Mesendoderm (in vitro differentiated cells): Measurements from ENCODE around the gene SEC14L5.

ENCODE experiments used
- DNase-seq: peaks from one replicate; pipeline ENCODE4 v3.0.0; 2013
- H2AK5ac ChIP-seq: 2 replicates; pipeline ENCODE4 v1.6.1; 2013; ENCODE audit warnings: low read length, inconsistent platforms
- H2BK120ac ChIP-seq: 2 replicates; pipeline ENCODE4 v1.6.1; 2013; ENCODE audit warnings: low read depth, mild to moderate bottlenecking, low read length, moderate library complexity, mixed read lengths
- H2BK15ac ChIP-seq: replicated peaks from 2 replicates; pipeline ENCODE4 v1.6.1; 2013; ENCODE audit warnings: low read depth, mild to moderate bottlenecking, moderate library complexity
- H2BK5ac ChIP-seq: 2 replicates; pipeline ENCODE4 v1.6.1; 2013; ENCODE audit warnings: low read length, inconsistent platforms
- H3K18ac ChIP-seq: 2 replicates; pipeline ENCODE4 v1.6.1; 2013; ENCODE audit warnings: mild to moderate bottlenecking, low read length, mixed read lengths
- H3K23ac ChIP-seq: one replicate; pipeline ENCODE4 v1.6.1; 2013; ENCODE audit warnings: low read length
- H3K27ac ChIP-seq: 2 replicates; pipeline ENCODE4 v1.5.1; 2013; ENCODE audit warnings: low read depth, mild to moderate bottlenecking, inconsistent platforms, low read length, moderate library complexity
- H3K27me3 ChIP-seq: 2 replicates; pipeline ENCODE4 v1.6.1; 2013; ENCODE audit warnings: low read length, control low read depth, mild to moderate bottlenecking, inconsistent platforms; ENCODE audit not compliant: insufficient read depth, poor library complexity
- H3K36me3 ChIP-seq: 2 replicates; pipeline ENCODE4 v1.6.1; 2013; ENCODE audit warnings: low read length, inconsistent platforms; ENCODE audit not compliant: control insufficient read depth, insufficient read depth
- H3K4ac ChIP-seq: one replicate; pipeline ENCODE4 v1.6.1; 2013; ENCODE audit warnings: low read depth, mild to moderate bottlenecking, low read length, moderate library complexity
- H3K4me1 ChIP-seq: 2 replicates; pipeline ENCODE4 v1.6.1; 2013; ENCODE audit warnings: low read depth, low read length, inconsistent platforms; ENCODE audit not compliant: control insufficient read depth
- H3K4me2 ChIP-seq: 2 replicates; pipeline ENCODE4 v1.6.1; 2013; ENCODE audit warnings: low read length
- H3K4me3 ChIP-seq: 2 replicates; pipeline ENCODE4 v1.5.1; 2013; ENCODE audit warnings: mild to moderate bottlenecking, low read length
- H3K56ac ChIP-seq: one replicate; pipeline ENCODE4 v1.6.1; 2013; ENCODE audit warnings: low read length
- H3K79me1 ChIP-seq: 2 replicates; pipeline ENCODE4 v1.6.1; 2013; ENCODE audit warnings: low read length, inconsistent platforms
- H3K79me2 ChIP-seq: 2 replicates; pipeline ENCODE4 v1.6.1; 2013; ENCODE audit warnings: mild to moderate bottlenecking, low read length; ENCODE audit not compliant: control insufficient read depth, insufficient read depth
- H3K9ac ChIP-seq: 2 replicates; pipeline ENCODE4 v1.6.1; 2013; ENCODE audit warnings: low read length, inconsistent platforms
- H4K5ac ChIP-seq: one replicate; pipeline ENCODE4 v1.6.1; 2013; ENCODE audit warnings: low read length
- H4K8ac ChIP-seq: one replicate; pipeline ENCODE4 v1.6.1; 2013; ENCODE audit warnings: low read depth, mild to moderate bottlenecking, control low read depth, low read length, moderate library complexity
- WGBS: extraction: QIAGEN DNeasy Blood & Tissue Kit; methylation state at CpG from one replicate; pipeline ENCODE4 v1.1.7; 2013; ENCODE audit warnings: low lambda C conversion rate, missing lambda C conversion rate; ENCODE audit not compliant: insufficient coverage; ENCODE audit errors: extremely low coverage; 5-methylcytosine and 5-hydroxymethylcytosine counted together

SEC14L5 gene

GRCh38 chr16:5011637-5012036, 53.5 kb downstream of the SEC14L5 start:
- Histone ChIP-seq H3K4me3 (no peak overlapping the region), H4K8ac (no peak overlapping the region), H2BK5ac (no peak overlapping the region), H3K18ac (no peak overlapping the region), H3K9ac (no peak overlapping the region), H3K27ac (no peak overlapping the region), H3K4me1 (no peaks in the 10 kb centered on the region), H2BK15ac (no peak overlapping the region), H3K4me2 (no peak overlapping the region), H3K79me1 (no peaks in the 10 kb centered on the region), H2BK120ac (no peak overlapping the region), H3K56ac (no peak overlapping the region), H3K36me3 (no peaks in the 10 kb centered on the region), H2AK5ac (no peak overlapping the region), H3K4ac (no peak overlapping the region), H3K23ac (no peak overlapping the region), H4K5ac (no peak overlapping the region), H3K27me3 (no peaks in the 10 kb centered on the region), H3K79me2 (no peaks in the 10 kb centered on the region)
- no peak for DNase-seq
- WGBS: no CpG with 5 or more reads among the region's 4 CpGs

GRCh38 chr16:5012887-5013286, 54.8 kb downstream of the SEC14L5 start:
- Histone ChIP-seq H2BK5ac (no peak overlapping the region), H3K36me3 (no peaks in the 10 kb centered on the region), H3K4me1 (no peaks in the 10 kb centered on the region), H2BK15ac (no peak overlapping the region), H4K5ac (no peak overlapping the region), H3K9ac (no peak overlapping the region), H3K27me3 (no peaks in the 10 kb centered on the region), H2BK120ac (no peak overlapping the region), H3K27ac (no peak overlapping the region), H3K4me3 (no peak overlapping the region), H3K23ac (no peak overlapping the region), H3K4me2 (no peak overlapping the region), H4K8ac (no peak overlapping the region), H3K79me1 (no peaks in the 10 kb centered on the region), H2AK5ac (no peak overlapping the region), H3K79me2 (no peaks in the 10 kb centered on the region), H3K18ac (no peak overlapping the region), H3K56ac (no peak overlapping the region), H3K4ac (no peak overlapping the region)
- WGBS: no CpG with 5 or more reads among the region's 6 CpGs
- no peak for DNase-seq

- no peak overlapping the region for H3K56ac ChIP-seq
- H3K36me3 ChIP-seq: no peaks in the 10 kb centered on the region
- H3K4me1 ChIP-seq: no peaks in the 10 kb centered on the region
- no peak overlapping the region for H3K4me3 ChIP-seq
- no peaks in the 10 kb centered on the region for H3K79me2 ChIP-seq
- no peak overlapping the region for H2BK120ac ChIP-seq
- no peaks in the 10 kb centered on the region for H3K79me1 ChIP-seq
- no peak overlapping the region for H3K4ac ChIP-seq
- no peak overlapping the region for H3K27ac ChIP-seq
- WGBS: no CpG with 5 or more reads among the region's 4 CpGs
- no peak overlapping the region for H2BK15ac ChIP-seq
- H3K9ac ChIP-seq: no peak overlapping the region
- H4K5ac ChIP-seq: no peak overlapping the region
- H4K8ac ChIP-seq: no peak overlapping the region
- no peak overlapping the region for H3K23ac ChIP-seq
- no peak overlapping the region for H3K18ac ChIP-seq
- peak; percentile 9 for DNase-seq
- H2AK5ac ChIP-seq: no peak overlapping the region
- H3K27me3 ChIP-seq: no peaks in the 10 kb centered on the region
- no peak overlapping the region for H2BK5ac ChIP-seq
- H3K4me2 ChIP-seq: no peak overlapping the region
Observed at GRCh38 chr16:5015351-5015750, 57.2 kb downstream of the SEC14L5 start.

DNA sequence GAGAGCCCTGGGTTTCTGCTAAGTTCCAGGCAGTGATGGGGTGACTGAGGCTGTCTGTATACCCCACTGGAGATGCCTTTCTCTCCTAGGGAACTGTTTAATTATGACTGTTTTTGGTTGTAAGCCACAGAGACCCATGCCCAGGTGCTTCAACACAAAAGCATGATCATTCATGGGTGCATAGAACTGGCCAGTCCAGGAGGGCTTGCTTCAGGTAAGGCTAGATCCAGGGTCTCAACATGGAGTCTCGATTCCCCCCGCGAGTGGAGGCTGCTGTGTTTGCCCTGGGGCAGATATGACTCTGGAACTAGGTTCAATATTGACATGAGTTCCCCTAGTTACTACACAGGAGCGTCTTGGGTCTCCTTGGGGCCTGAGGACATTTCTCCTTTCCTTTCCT, 57.8 kb downstream of the SEC14L5 start:
- Histone ChIP-seq H3K4ac (no peak overlapping the region), H3K27ac (no peak overlapping the region), H2AK5ac (no peak overlapping the region), H3K18ac (no peak overlapping the region), H4K8ac (no peak overlapping the region), H3K4me3 (no peak overlapping the region), H3K56ac (no peak overlapping the region), H4K5ac (no peak overlapping the region), H3K27me3 (no peaks in the 10 kb centered on the region), H3K4me2 (no peak overlapping the region), H3K79me1 (no peaks in the 10 kb centered on the region), H3K36me3 (no peaks in the 10 kb centered on the region), H2BK5ac (no peak overlapping the region), H3K79me2 (no peaks in the 10 kb centered on the region), H3K4me1 (no peaks in the 10 kb centered on the region), H3K23ac (no peak overlapping the region), H3K9ac (no peak overlapping the region), H2BK15ac (no peak overlapping the region), H2BK120ac (no peak overlapping the region)
- DNase-seq: no peak
- no CpG with 5 or more reads among the region's 4 CpGs for WGBS

DNA sequence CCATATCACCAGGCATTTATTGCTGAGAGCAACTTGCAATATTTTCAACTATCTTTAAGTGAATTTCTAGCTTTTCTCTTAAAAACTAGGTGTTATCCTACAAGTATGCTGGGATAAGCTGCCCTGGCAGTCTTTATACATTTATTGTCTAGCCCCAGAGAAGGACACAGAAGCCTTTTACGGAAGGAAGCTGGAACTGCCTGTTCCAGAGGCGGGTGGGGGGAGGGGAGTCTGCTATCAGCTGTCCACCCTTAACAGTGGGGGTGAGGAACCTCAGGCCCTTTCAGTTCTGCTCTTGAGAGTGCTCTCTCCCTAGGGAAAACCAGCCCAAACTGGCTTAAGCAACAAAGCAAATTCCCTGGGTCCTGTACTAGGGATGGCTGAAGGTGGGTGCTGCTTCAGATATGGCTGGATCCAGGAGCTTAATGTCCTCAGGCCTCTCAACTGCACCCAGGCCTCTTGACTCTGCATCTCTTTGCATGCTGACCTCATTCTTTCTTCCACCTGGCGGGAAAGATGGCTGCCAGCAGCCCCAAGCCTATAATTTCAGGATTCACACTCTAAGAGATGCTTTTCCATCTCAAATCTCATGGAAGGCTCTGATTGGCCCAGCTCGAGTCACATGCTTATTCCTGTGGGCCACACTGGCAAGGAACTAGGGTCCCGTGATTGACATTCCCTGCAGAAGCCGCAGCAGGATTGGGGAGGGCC, 59.0 kb downstream of the SEC14L5 start:
- Histone ChIP-seq H3K36me3 (no peaks in the 10 kb centered on the region), H3K79me1 (no peaks in the 10 kb centered on the region), H2BK5ac (no peak overlapping the region), H3K4ac (no peak overlapping the region), H3K23ac (no peak overlapping the region), H3K4me2 (no peak overlapping the region), H3K79me2 (no peaks in the 10 kb centered on the region), H3K4me3 (no peak overlapping the region), H3K9ac (no peak overlapping the region), H2AK5ac (no peak overlapping the region), H2BK120ac (no peak overlapping the region), H4K5ac (no peak overlapping the region), H3K27ac (no peak overlapping the region), H2BK15ac (no peak overlapping the region), H4K8ac (no peak overlapping the region), H3K27me3 (no peaks in the 10 kb centered on the region), H3K4me1 (no peaks in the 10 kb centered on the region), H3K18ac (no peak overlapping the region), H3K56ac (no peak overlapping the region)
- no peak for DNase-seq
- WGBS: no CpG with 5 or more reads among the region's 6 CpGs

DNA sequence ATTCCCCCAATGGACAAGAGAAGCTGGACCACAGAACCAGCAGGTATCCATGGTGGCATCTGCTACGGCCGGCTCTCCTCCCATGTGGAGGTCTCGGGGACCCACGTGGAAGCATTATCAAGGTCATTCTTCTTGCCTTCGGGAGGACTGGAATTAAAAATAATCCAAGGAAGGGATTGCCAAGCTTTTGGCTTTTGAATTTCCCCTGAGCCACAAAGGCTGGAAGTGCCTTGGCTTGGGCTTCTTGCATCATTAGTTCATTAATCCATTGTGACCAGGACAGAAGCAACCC, 59.5 kb downstream of the SEC14L5 start:
- Histone ChIP-seq H3K27ac (no peak overlapping the region), H3K18ac (no peak overlapping the region), H2BK5ac (no peak overlapping the region), H3K56ac (no peak overlapping the region), H3K79me2 (no peaks in the 10 kb centered on the region), H3K4me2 (no peak overlapping the region), H3K23ac (no peak overlapping the region), H3K4me1 (no peaks in the 10 kb centered on the region), H3K4ac (no peak overlapping the region), H2AK5ac (no peak overlapping the region), H3K9ac (no peak overlapping the region), H3K27me3 (no peaks in the 10 kb centered on the region), H4K8ac (no peak overlapping the region), H2BK15ac (no peak overlapping the region), H3K4me3 (no peak overlapping the region), H2BK120ac (no peak overlapping the region), H4K5ac (no peak overlapping the region), H3K36me3 (no peaks in the 10 kb centered on the region), H3K79me1 (no peaks in the 10 kb centered on the region)
- no peak for DNase-seq
- whole genome bisulfite sequencing: no CpG with 5 or more reads among the region's 5 CpGs
